NCI-H526 (cell line): ENCODE results near the gene TMEM143.
"Not testable (repeated sequence)": the region's sequence is repeated elsewhere in the genome, so short reads cannot be mapped to it uniquely, and the experiment has no call there.

Source experiments
- DNase-seq, 2 experiments: peaks; one replicate each; lab custom pipeline; 2025; lab: John Stamatoyannopoulos, UW

The TMEM143 gene

GRCh38 chr19:48363810-48364597, at the start of gene TMEM143, which contains the start of gene SYNGR4:
TMEM143 (minus strand) TSS chr19:48363940; CDS start chr19:48363920, 20 bp downstream.
SYNGR4 (plus strand) TSS chr19:48364367; CDS start chr19:48365843, 1,476 bp downstream.
- peak; percentile 99 for DNase-seq

- no peak for DNase-seq
Observed at GRCh38 chr19:48405850-48406249, 42.1 kb upstream of the TMEM143 start.

- DNase-seq = no peak
Observed at GRCh38 chr19:48405010-48405659, 41.4 kb upstream of the TMEM143 start.

- DNase-seq = peak; percentile 53 to 75
Observed at GRCh38 chr19:48403606-48404005, 39.9 kb upstream of the TMEM143 start.

- no peak for DNase-seq
Observed at GRCh38 chr19:48401287-48401686, 37.5 kb upstream of the TMEM143 start.

- DNase-seq = peak; percentile 72 to 87
Observed at GRCh38 chr19:48400018-48400742, 36.4 kb upstream of the TMEM143 start.

GRCh38 chr19:48398375-48399235, 34.9 kb upstream of the TMEM143 start:
- DNase-seq = peak; percentile 75 to 94

- DNase-seq = no peak
Observed at GRCh38 chr19:48398102-48398374, 34.3 kb upstream of the TMEM143 start.

- DNase-seq = no peak
Observed at GRCh38 chr19:48397263-48398101, 33.7 kb upstream of the TMEM143 start.

- DNase-seq = no peak
Observed at GRCh38 chr19:48396824-48397176, 33.1 kb upstream of the TMEM143 start.

GRCh38 chr19:48396016-48396823, 32.5 kb upstream of the TMEM143 start:
- peak in 1 of 2 experiments; percentile 25 for DNase-seq

GRCh38 chr19:48395499-48395898, 31.8 kb upstream of the TMEM143 start:
- no peak for DNase-seq

- no peak for DNase-seq
Observed at GRCh38 chr19:48395170-48395455, 31.4 kb upstream of the TMEM143 start.

- peak in 1 of 2 experiments; percentile 50 for DNase-seq
Observed at GRCh38 chr19:48394331-48395169, 30.8 kb upstream of the TMEM143 start.

- peak in 1 of 2 experiments; percentile 67 for DNase-seq
Observed at GRCh38 chr19:48393559-48394330, 30.0 kb upstream of the TMEM143 start, which contains the start of gene GRIN2D. GRIN2D (plus strand) TSS chr19:48393668; CDS start chr19:48398393, 4,725 bp downstream.

GRCh38 chr19:48392860-48393558, 29.3 kb upstream of the TMEM143 start:
- DNase-seq = no peak

- DNase-seq = not testable (repeated sequence)
Observed at GRCh38 chr19:48392006-48392344, 28.2 kb upstream of the TMEM143 start.
